MM.1S (cell line): ENCODE data around the gene MYH14.

ENCODE experiments used
- DNase-seq: peaks from one replicate; pipeline ENCODE4 v3.0.0-alpha.2; 2015
- H2AFZ ChIP-seq: fragments of 300-600 bp; sonication (generic); 2 replicates; pipeline ENCODE4 v1.6.0; 2016; ENCODE audit warnings: antibody characterized with exemption, low read length
- H3F3A ChIP-seq: fragments of 300-600 bp; sonication (generic); 2 replicates; pipeline ENCODE4 v1.6.1; 2016; ENCODE audit warnings: mild to moderate bottlenecking, antibody characterized with exemption, low read length, moderate library complexity, mixed read lengths; ENCODE audit not compliant: insufficient read depth
- H3K27ac ChIP-seq: fragments of 300-600 bp; sonication (generic); 2 replicates; pipeline ENCODE4 v1.5.1; 2016; ENCODE audit warnings: mild to moderate bottlenecking, low read length
- H3K27me3 ChIP-seq: fragments of 300-600 bp; sonication (generic); replicated peaks from 2 replicates; pipeline ENCODE4 v1.6.0; 2016; ENCODE audit warnings: low read length; ENCODE audit not compliant: insufficient read depth
- H3K36me3 ChIP-seq: fragments of 300-600 bp; sonication (generic); replicated peaks from 2 replicates; pipeline ENCODE4 v1.6.1; 2016; ENCODE audit warnings: mild to moderate bottlenecking, low read length, mixed read lengths; ENCODE audit not compliant: insufficient read depth
- H3K4me1 ChIP-seq: fragments of 300-600 bp; sonication (generic); 2 replicates; pipeline ENCODE4 v1.6.1; 2016; ENCODE audit warnings: low read length, mixed read lengths
- H3K4me2 ChIP-seq: fragments of 300-600 bp; sonication (generic); 2 replicates; pipeline ENCODE4 v1.6.0; 2016; ENCODE audit warnings: low read depth, low read length
- H3K4me3 ChIP-seq: fragments of 300-600 bp; sonication (generic); 2 replicates; pipeline ENCODE4 v1.5.1; 2016; ENCODE audit warnings: low read length, mixed read lengths
- H3K79me2 ChIP-seq: fragments of 300-600 bp; sonication (generic); 2 replicates; pipeline ENCODE4 v1.6.1; 2016; ENCODE audit warnings: mixed run types, low read length, mixed read lengths
- H3K9ac ChIP-seq: fragments of 300-600 bp; sonication (generic); 2 replicates; pipeline ENCODE4 v1.6.1; 2016; ENCODE audit warnings: low read length, mixed read lengths
- H3K9me2 ChIP-seq: fragments of 300-600 bp; sonication (generic); replicated peaks from 2 replicates; pipeline ENCODE4 v1.6.1; 2016; ENCODE audit warnings: mild to moderate bottlenecking, low read length, mixed read lengths; ENCODE audit not compliant: insufficient read depth
- H3K9me3 ChIP-seq: fragments of 300-600 bp; sonication (generic); replicated peaks from 2 replicates; pipeline ENCODE4 v1.6.1; 2016; ENCODE audit warnings: mild to moderate bottlenecking, low read length, mixed read lengths; ENCODE audit not compliant: insufficient read depth
- H4K20me1 ChIP-seq: fragments of 300-600 bp; sonication (generic); 2 replicates; pipeline ENCODE4 v1.6.1; 2016; ENCODE audit warnings: mild to moderate bottlenecking, low read length, moderate library complexity, mixed read lengths; ENCODE audit not compliant: insufficient read depth
- CTCF ChIP-seq: fragments of 300-600 bp; sonication (generic); IDR thresholded peaks from 2 replicates; pipeline ENCODE4 v1.5.1; 2016; ENCODE audit warnings: antibody characterized with exemption, low read length, mixed read lengths
- EZH2 ChIP-seq: fragments of 300-600 bp; sonication (generic); optimal IDR thresholded peaks from 2 replicates; pipeline ENCODE3; 2017; ENCODE audit warnings: low read depth, mild to moderate bottlenecking, antibody characterized with exemption, low read length, mixed read lengths
- EZH2phosphoT487 ChIP-seq: fragments of 300-600 bp; sonication (generic); IDR thresholded peaks from 2 replicates; pipeline ENCODE4 v1.6.1; 2018; ENCODE audit warnings: antibody characterized with exemption, low read length

Gene MYH14

GRCh38 chr19:50266896-50267295 is 63.5 kb downstream of the MYH14 start:
- Histone ChIP-seq H3K4me3 (no peak overlapping the region), H3K9me3 (no peaks in the 10 kb centered on the region), H3K9me2 (no peaks in the 10 kb centered on the region), H3K36me3 (no peaks in the 10 kb centered on the region), H3K9ac (no peak overlapping the region), H3K27me3 (peaks cover 34% of the 10 kb centered on the region), H3K4me1 (no peaks in the 10 kb centered on the region), H2AFZ (no peak overlapping the region), H3K27ac (no peak overlapping the region), H3F3A (no peaks in the 10 kb centered on the region), H4K20me1 (no peaks in the 10 kb centered on the region), H3K4me2 (no peak overlapping the region), H3K79me2 (no peaks in the 10 kb centered on the region)
- TF ChIP-seq EZH2phosphoT487: no peak
- no peak for TF ChIP-seq CTCF
- TF ChIP-seq EZH2: no peak
- peak; percentile 8 for DNase-seq

- H3K4me3 ChIP-seq: no peak overlapping the region
- no peaks in the 10 kb centered on the region for H3K9me2 ChIP-seq
- peaks cover 43% of the 10 kb centered on the region for H3K27me3 ChIP-seq
- no peak overlapping the region for H2AFZ ChIP-seq
- H3K9me3 ChIP-seq: no peaks in the 10 kb centered on the region
- H4K20me1 ChIP-seq: no peaks in the 10 kb centered on the region
- DNase-seq: no peak
- no peak overlapping the region for H3K27ac ChIP-seq
- no peaks in the 10 kb centered on the region for H3K79me2 ChIP-seq
- TF ChIP-seq EZH2 (no peak), EZH2phosphoT487 (no peak), CTCF (no peak)
- no peaks in the 10 kb centered on the region for H3F3A ChIP-seq
- no peak overlapping the region for H3K9ac ChIP-seq
- H3K36me3 ChIP-seq: no peaks in the 10 kb centered on the region
- no peaks in the 10 kb centered on the region for H3K4me1 ChIP-seq
- no peak overlapping the region for H3K4me2 ChIP-seq
Observed at GRCh38 chr19:50268041-50268440, 64.6 kb downstream of the MYH14 start.

- peaks cover 39% of the 10 kb centered on the region for H3K27me3 ChIP-seq
- TF ChIP-seq CTCF (no peak), EZH2 (no peak), EZH2phosphoT487 (no peak)
- no peak overlapping the region for H2AFZ ChIP-seq
- H3F3A ChIP-seq: no peaks in the 10 kb centered on the region
- no peak overlapping the region for H3K27ac ChIP-seq
- no peaks in the 10 kb centered on the region for H4K20me1 ChIP-seq
- H3K9me3 ChIP-seq: no peaks in the 10 kb centered on the region
- no peaks in the 10 kb centered on the region for H3K36me3 ChIP-seq
- no peaks in the 10 kb centered on the region for H3K4me1 ChIP-seq
- H3K9ac ChIP-seq: no peak overlapping the region
- no peak for DNase-seq
- H3K4me2 ChIP-seq: no peak overlapping the region
- H3K9me2 ChIP-seq: no peaks in the 10 kb centered on the region
- H3K79me2 ChIP-seq: no peaks in the 10 kb centered on the region
- no peak overlapping the region for H3K4me3 ChIP-seq
Observed at GRCh38 chr19:50268501-50268900, 65.1 kb downstream of the MYH14 start.
